Neural cell (in vitro differentiated cells): ENCODE data around the gene RERE. TPM values are rescaled to one million over a fixed set of nuclear protein-coding genes. Genes with fewer than 3 reads are reported as not detected.

ENCODE experiments used
- H2AFZ ChIP-seq: fragments of 200-600, 300-800 bp; sonication (generic), shearing (Covaris generic); 2 replicates; pipeline ENCODE4 v1.6.0; 2014; ENCODE audit warnings: low read depth, mild to moderate bottlenecking, antibody characterized with exemption, low read length, moderate library complexity
- H3F3A ChIP-seq: fragments of 200-600 bp; shearing (Covaris generic); 2 replicates; pipeline ENCODE4 v1.6.1; 2016; ENCODE audit warnings: mild to moderate bottlenecking, moderate library complexity, mixed read lengths, antibody characterized with exemption, low read length; ENCODE audit not compliant: insufficient read depth, poor library complexity, severe bottlenecking
- H3K27ac ChIP-seq: fragments of 200-600, 300-800 bp; sonication (generic), shearing (Covaris generic); 2 replicates; pipeline ENCODE4 v1.5.1; 2014; ENCODE audit warnings: mild to moderate bottlenecking, low read length, moderate library complexity
- H3K27me3 ChIP-seq: fragments of 300-800, 200-600 bp; sonication (generic), shearing (Covaris generic); 2 replicates; pipeline ENCODE4 v1.6.0; 2014; ENCODE audit warnings: mild to moderate bottlenecking, low read depth, low read length, moderate library complexity; ENCODE audit not compliant: insufficient read depth
- H3K36me3 ChIP-seq: fragments of 300-800, 200-600 bp; sonication (generic), shearing (Covaris generic); 2 replicates; pipeline ENCODE4 v1.5.1; 2014; ENCODE audit warnings: mild to moderate bottlenecking, antibody characterized with exemption, low read length, moderate library complexity; ENCODE audit not compliant: insufficient read depth
- H3K4me2 ChIP-seq: fragments of 300-800, 200-600 bp; sonication (generic), shearing (Covaris generic); 2 replicates; pipeline ENCODE4 v1.6.0; 2014; ENCODE audit warnings: mild to moderate bottlenecking, low read length
- H3K4me3 ChIP-seq: fragments of 300-800, 200-600 bp; sonication (generic), shearing (Covaris generic); 2 replicates; pipeline ENCODE4 v1.5.1; 2014; ENCODE audit warnings: mild to moderate bottlenecking, low read length, moderate library complexity
- H3K79me2 ChIP-seq: fragments of 200-600 bp; shearing (Covaris generic); replicated peaks from 2 replicates; pipeline ENCODE4 v1.6.0; 2014; ENCODE audit warnings: mild to moderate bottlenecking, low read length, moderate library complexity; ENCODE audit not compliant: insufficient read depth
- H3K9ac ChIP-seq: fragments of 300-800, 200-600 bp; sonication (generic), shearing (Covaris generic); 2 replicates; pipeline ENCODE4 v1.6.1; 2016; ENCODE audit warnings: mild to moderate bottlenecking, low read length, mixed read lengths
- H3K9me2 ChIP-seq: fragments of 200-600 bp; shearing (Covaris generic); 2 replicates; pipeline ENCODE4 v1.6.1; 2016; ENCODE audit warnings: mild to moderate bottlenecking, low read length, mixed read lengths; ENCODE audit not compliant: insufficient read depth
- H3K9me3 ChIP-seq: fragments of 200-600, 300-800 bp; sonication (generic), shearing (Covaris generic); 2 replicates; pipeline ENCODE4 v1.6.1; 2016; ENCODE audit warnings: mild to moderate bottlenecking, mixed run types, low read length, moderate library complexity, mixed read lengths
- H4K20me1 ChIP-seq: fragments of 200-600 bp; shearing (Covaris generic); 2 replicates; pipeline ENCODE4 v1.6.1; 2016; ENCODE audit warnings: mild to moderate bottlenecking, mixed run types; ENCODE audit not compliant: insufficient read depth
- CTCF ChIP-seq: fragments of 450-650 bp; IDR thresholded peaks from 2 replicates; pipeline ENCODE4 v1.5.1; 2014; ENCODE audit warnings: antibody characterized with exemption, mild to moderate bottlenecking, moderate library complexity; ENCODE audit not compliant: poor library complexity, severe bottlenecking
- EP300 ChIP-seq: fragments of 450-650 bp; conservative IDR thresholded peaks from 2 replicates; pipeline ENCODE4 v1.6.1; 2014; ENCODE audit warnings: antibody characterized with exemption, mild to moderate bottlenecking, moderate library complexity; ENCODE audit not compliant: poor library complexity, severe bottlenecking
- EZH2 ChIP-seq: fragments of 200-600, 300-800 bp; shearing (Covaris generic), sonication (generic); IDR thresholded peaks from 2 replicates; pipeline ENCODE4 v1.6.1; 2014; ENCODE audit warnings: antibody characterized with exemption, low read length, borderline replicate concordance, mild to moderate bottlenecking; ENCODE audit not compliant: insufficient read depth, poor library complexity, severe bottlenecking
- MXI1 ChIP-seq: fragments of 450-650 bp; conservative IDR thresholded peaks from 2 replicates; pipeline ENCODE4 v1.6.1; 2014; ENCODE audit warnings: antibody characterized with exemption, mild to moderate bottlenecking; ENCODE audit not compliant: poor library complexity, severe bottlenecking
- POLR2AphosphoS5 ChIP-seq: IDR thresholded peaks from 2 replicates; pipeline ENCODE4 v1.6.1; 2012
- RAD21 ChIP-seq: fragments of 450-650 bp; conservative IDR thresholded peaks from 2 replicates; pipeline ENCODE4 v1.6.1; 2014; ENCODE audit warnings: antibody characterized with exemption, mild to moderate bottlenecking, moderate library complexity
- REST ChIP-seq: IDR thresholded peaks from 2 replicates; pipeline ENCODE4 v1.6.1; 2012; ENCODE audit warnings: borderline replicate concordance
- SMC3 ChIP-seq: fragments of 450-650 bp; conservative IDR thresholded peaks from 2 replicates; pipeline ENCODE4 v1.6.1; 2014; ENCODE audit warnings: antibody characterized with exemption, mild to moderate bottlenecking, moderate library complexity; ENCODE audit not compliant: poor library complexity
- TAF1 ChIP-seq: IDR thresholded peaks from 2 replicates; pipeline ENCODE4 v1.6.1; 2012; ENCODE audit warnings: low read depth
- polyA plus RNA-seq: library from polyadenylated mRNA; depleted of rRNA; stranded (reverse); fragments of >200 nt; gene quantifications from 2 replicates; pipeline ENCODE4 v1.2.3, GENCODE V29; 2014

RERE gene
- polyA plus RNA-seq, 1 donor from 2014 or later = 21.0 TPM

- Histone ChIP-seq H3K9ac (no peak overlapping the region), H3K36me3 (no peaks in the 10 kb centered on the region), H3K27me3 (no peaks in the 10 kb centered on the region), H3K4me3 (no peak overlapping the region), H4K20me1 (no peaks in the 10 kb centered on the region), H3K4me2 (no peak overlapping the region), H3K9me3 (no peaks in the 10 kb centered on the region), H3K9me2 (no peaks in the 10 kb centered on the region), H2AFZ (no peak overlapping the region), H3K79me2 (no peaks in the 10 kb centered on the region), H3F3A (no peaks in the 10 kb centered on the region), H3K27ac (no peak overlapping the region)
- TF ChIP-seq MXI1 = no peak
- TF ChIP-seq CTCF = no peak
- TF ChIP-seq TAF1 = no peak
- TF ChIP-seq RAD21 = no peak
- no peak for TF ChIP-seq POLR2AphosphoS5
- TF ChIP-seq SMC3 = no peak
- no peak for TF ChIP-seq EP300
- no peak for TF ChIP-seq EZH2
- TF ChIP-seq REST = no peak
These were observed 22.6 kb upstream of the RERE start for GRCh38 chr1:8839990-8840389.

GRCh38 chr1:8835941-8836643, 18.7 kb upstream of the RERE start:
- no peaks in the 10 kb centered on the region for H4K20me1 ChIP-seq
- no peak overlapping the region for H3K4me3 ChIP-seq

More at GRCh38 chr1:8835941-8836643, 18.7 kb upstream of the RERE start:
- Histone ChIP-seq H3K27ac (no peak overlapping the region), H3K36me3 (no peaks in the 10 kb centered on the region), H3K9ac (no peak overlapping the region), H3F3A (no peaks in the 10 kb centered on the region), H3K79me2 (no peaks in the 10 kb centered on the region), H2AFZ (no peak overlapping the region), H3K9me3 (no peaks in the 10 kb centered on the region), H3K4me2 (no peak overlapping the region), H3K27me3 (no peaks in the 10 kb centered on the region), H3K9me2 (no peaks in the 10 kb centered on the region)
- TF ChIP-seq SMC3 (no peak), REST (no peak), EZH2 (no peak), MXI1 (no peak), TAF1 (no peak), CTCF (no peak), EP300 (no peak), RAD21 (no peak), POLR2AphosphoS5 (no peak)
